ENCODE results near the gene COL24A1. TPM values are rescaled to one million over a fixed set of nuclear protein-coding genes. Genes with fewer than 3 reads are reported as not detected.

COL24A1 gene
- total and polyA plus RNA-seq, 5 donors from 2014 or later: 0.32 TPM; not detected in 4

GRCh38 chr1:85940656-85941306 is 215.8 kb downstream of the COL24A1 start:
- Mint-ChIP-seq H3K36me3 (no peaks in the 10 kb centered on the region), H3K27me3 (no peaks in the 10 kb centered on the region), H3K27ac (no peak overlapping the region), H3K4me1 (no peaks in the 10 kb centered on the region), H3K9me3 (peaks cover 0 to 5% (median 0%) of the 10 kb centered on the region in 7 donors), H3K4me3 (no peak overlapping the region)
- no peak overlapping the region for H3K27ac ChIP-seq (ENCODE audit: insufficient read depth, low read length, poor library complexity, severe bottlenecking)
- H3K4me1 ChIP-seq (ENCODE audit: control insufficient read depth, insufficient read depth, low read length, poor library complexity, severe bottlenecking): no peaks in the 10 kb centered on the region
- ATAC-seq (ENCODE audit: low read depth in 2 of 2): no peak
- no peaks in the 10 kb centered on the region for H3K9me3 ChIP-seq (ENCODE audit: control insufficient read depth in 2 of 2, low read length in 2 of 2)
- no peak overlapping the region for H3K4me3 ChIP-seq (ENCODE audit: low read depth, low read length)
- no peaks in the 10 kb centered on the region for H3K27me3 ChIP-seq (ENCODE audit: control insufficient read depth, insufficient read depth, low read length)
- DNase-seq: no peak
- no peaks in the 10 kb centered on the region for H3K36me3 ChIP-seq (ENCODE audit: control insufficient read depth, insufficient read depth, low read length)

GRCh38 chr1:85938829-85939228 is 217.7 kb downstream of the COL24A1 start:
- no peaks in the 10 kb centered on the region for H3K4me1 ChIP-seq (ENCODE audit: control insufficient read depth, insufficient read depth, low read length, poor library complexity, severe bottlenecking)
- H3K36me3 Mint-ChIP-seq: no peaks in the 10 kb centered on the region
- DNase-seq (no peak), ATAC-seq (ENCODE audit: low read depth in 2 of 2) (no peak)
- H3K9me3 ChIP-seq (ENCODE audit: control insufficient read depth in 2 of 2, low read length in 2 of 2): no peaks in the 10 kb centered on the region
- no peaks in the 10 kb centered on the region for H3K27me3 ChIP-seq (ENCODE audit: control insufficient read depth, insufficient read depth, low read length)
- H3K4me3 Mint-ChIP-seq: no peak overlapping the region
- no peak overlapping the region for H3K4me3 ChIP-seq (ENCODE audit: low read depth, low read length)
- peak overlapping the region in 1 of 3 donors; percentile 22 for H3K27ac Mint-ChIP-seq
- H3K27ac ChIP-seq (ENCODE audit: insufficient read depth, low read length, poor library complexity, severe bottlenecking): no peak overlapping the region
- no peaks in the 10 kb centered on the region for H3K4me1 Mint-ChIP-seq
- H3K27me3 Mint-ChIP-seq: no peaks in the 10 kb centered on the region
- H3K36me3 ChIP-seq (ENCODE audit: control insufficient read depth, insufficient read depth, low read length): no peaks in the 10 kb centered on the region
- peaks cover 0 to 5% (median 0%) of the 10 kb centered on the region in 7 donors for H3K9me3 Mint-ChIP-seq

GRCh38 chr1:85936470-85936869 is 220.1 kb downstream of the COL24A1 start:
- H3K4me1 Mint-ChIP-seq: no peaks in the 10 kb centered on the region
- H3K27ac ChIP-seq (ENCODE audit: insufficient read depth, low read length, poor library complexity, severe bottlenecking): no peak overlapping the region

GRCh38 chr1:85936057-85936456 is 220.5 kb downstream of the COL24A1 start:
- no peaks in the 10 kb centered on the region for H3K27me3 ChIP-seq (ENCODE audit: control insufficient read depth, insufficient read depth, low read length)
- Mint-ChIP-seq H3K27ac (no peak overlapping the region), H3K4me3 (no peak overlapping the region), H3K36me3 (no peaks in the 10 kb centered on the region), H3K9me3 (peaks cover 0 to 1% (median 0%) of the 10 kb centered on the region in 7 donors), H3K4me1 (no peaks in the 10 kb centered on the region), H3K27me3 (no peaks in the 10 kb centered on the region)
- no peaks in the 10 kb centered on the region for H3K36me3 ChIP-seq (ENCODE audit: control insufficient read depth, insufficient read depth, low read length)
- H3K4me3 ChIP-seq (ENCODE audit: low read depth, low read length): no peak overlapping the region
- H3K9me3 ChIP-seq (ENCODE audit: control insufficient read depth in 2 of 2, low read length in 2 of 2): no peaks in the 10 kb centered on the region
- DNase-seq: no peak
- H3K4me1 ChIP-seq (ENCODE audit: control insufficient read depth, insufficient read depth, low read length, poor library complexity, severe bottlenecking): no peaks in the 10 kb centered on the region
- no peak overlapping the region for H3K27ac ChIP-seq (ENCODE audit: insufficient read depth, low read length, poor library complexity, severe bottlenecking)
- ATAC-seq (ENCODE audit: low read depth in 2 of 2): no peak

More at GRCh38 chr1:85936470-85936869, 220.1 kb downstream of the COL24A1 start:
- no peak for DNase-seq
- H3K27me3 ChIP-seq (ENCODE audit: control insufficient read depth, insufficient read depth, low read length): no peaks in the 10 kb centered on the region
- H3K9me3 Mint-ChIP-seq: peaks cover 0 to 1% (median 0%) of the 10 kb centered on the region in 7 donors
- H3K27ac Mint-ChIP-seq: no peak overlapping the region
- no peaks in the 10 kb centered on the region for H3K36me3 Mint-ChIP-seq
- H3K27me3 Mint-ChIP-seq: no peaks in the 10 kb centered on the region
- no peaks in the 10 kb centered on the region for H3K4me1 ChIP-seq (ENCODE audit: control insufficient read depth, insufficient read depth, low read length, poor library complexity, severe bottlenecking)
- no peak overlapping the region for H3K4me3 ChIP-seq (ENCODE audit: low read depth, low read length)
- no peak for ATAC-seq (ENCODE audit: low read depth in 2 of 2)
- no peaks in the 10 kb centered on the region for H3K36me3 ChIP-seq (ENCODE audit: control insufficient read depth, insufficient read depth, low read length)
- H3K9me3 ChIP-seq (ENCODE audit: control insufficient read depth in 2 of 2, low read length in 2 of 2): no peaks in the 10 kb centered on the region
- H3K4me3 Mint-ChIP-seq: no peak overlapping the region

DNA sequence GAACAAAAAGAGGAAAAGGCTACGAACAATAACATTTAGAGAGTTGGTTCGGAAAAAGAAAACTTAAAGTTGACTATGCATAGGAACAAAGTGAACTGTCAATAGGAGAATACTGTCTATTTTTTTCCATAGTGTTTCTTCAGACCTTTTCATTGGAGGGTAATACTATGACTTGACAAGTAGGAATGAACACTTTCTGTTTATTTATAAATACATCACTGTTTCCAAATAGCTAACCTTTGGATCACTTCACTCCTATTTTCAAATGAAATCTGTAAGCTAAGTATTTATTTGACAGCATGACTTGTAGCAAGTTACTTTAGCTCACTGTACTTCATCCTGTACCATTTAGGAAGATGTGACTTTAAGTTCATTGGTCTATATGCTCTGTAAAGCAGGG is 221.3 kb downstream of the COL24A1 start:
- H3K27me3 ChIP-seq (ENCODE audit: control insufficient read depth, insufficient read depth, low read length): no peaks in the 10 kb centered on the region
- DNase-seq (no peak), ATAC-seq (ENCODE audit: low read depth in 2 of 2) (no peak)
- Mint-ChIP-seq H3K4me3 (no peak overlapping the region), H3K9me3 (peaks cover 0 to 1% (median 0%) of the 10 kb centered on the region in 7 donors), H3K4me1 (no peaks in the 10 kb centered on the region), H3K27ac (no peak overlapping the region), H3K27me3 (no peaks in the 10 kb centered on the region), H3K36me3 (no peaks in the 10 kb centered on the region)
- no peak overlapping the region for H3K27ac ChIP-seq (ENCODE audit: insufficient read depth, low read length, poor library complexity, severe bottlenecking)
- no peaks in the 10 kb centered on the region for H3K36me3 ChIP-seq (ENCODE audit: control insufficient read depth, insufficient read depth, low read length)
- no peaks in the 10 kb centered on the region for H3K4me1 ChIP-seq (ENCODE audit: control insufficient read depth, insufficient read depth, low read length, poor library complexity, severe bottlenecking)
- H3K4me3 ChIP-seq (ENCODE audit: low read depth, low read length): no peak overlapping the region
- no peaks in the 10 kb centered on the region for H3K9me3 ChIP-seq (ENCODE audit: control insufficient read depth in 2 of 2, low read length in 2 of 2)

GRCh38 chr1:85934516-85934915 is 222.1 kb downstream of the COL24A1 start:
- Histone ChIP-seq H3K9me3 (ENCODE audit: control insufficient read depth in 2 of 2, low read length in 2 of 2) (no peaks in the 10 kb centered on the region), H3K4me3 (ENCODE audit: low read depth, low read length) (no peak overlapping the region), H3K36me3 (ENCODE audit: control insufficient read depth, insufficient read depth, low read length) (no peaks in the 10 kb centered on the region), H3K27ac (ENCODE audit: insufficient read depth, low read length, poor library complexity, severe bottlenecking) (no peak overlapping the region), H3K4me1 (ENCODE audit: control insufficient read depth, insufficient read depth, low read length, poor library complexity, severe bottlenecking) (no peaks in the 10 kb centered on the region), H3K27me3 (ENCODE audit: control insufficient read depth, insufficient read depth, low read length) (no peaks in the 10 kb centered on the region)
- no peaks in the 10 kb centered on the region for H3K4me1 Mint-ChIP-seq
- ATAC-seq (ENCODE audit: low read depth in 2 of 2): no peak
- H3K27me3 Mint-ChIP-seq: no peaks in the 10 kb centered on the region
- no peak overlapping the region for H3K4me3 Mint-ChIP-seq
- H3K9me3 Mint-ChIP-seq: peaks cover 0 to 1% (median 0%) of the 10 kb centered on the region in 7 donors
- no peak for DNase-seq
- H3K36me3 Mint-ChIP-seq: no peaks in the 10 kb centered on the region
- no peak overlapping the region for H3K27ac Mint-ChIP-seq

DNA sequence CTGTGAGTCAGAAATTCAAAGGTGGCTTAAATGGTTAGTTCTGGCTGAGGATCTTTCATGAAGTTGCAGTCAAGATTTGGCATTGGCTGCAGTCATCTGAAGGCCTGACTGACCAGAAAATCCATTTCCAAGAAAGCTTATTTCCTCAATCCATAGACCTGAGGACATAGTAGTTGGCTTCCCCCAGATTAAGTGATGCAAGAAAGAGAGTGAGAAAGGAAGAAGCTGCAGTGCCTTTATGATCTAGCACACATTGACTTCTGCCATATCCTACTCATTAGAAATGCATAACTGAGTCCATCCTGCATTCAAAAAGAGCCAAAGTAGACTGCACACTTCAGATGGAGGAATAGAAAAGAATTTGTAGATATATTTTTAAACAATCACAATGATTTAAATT is 222.6 kb downstream of the COL24A1 start:
- ATAC-seq (ENCODE audit: low read depth in 2 of 2) (no peak), DNase-seq (no peak)
- Mint-ChIP-seq H3K4me1 (no peaks in the 10 kb centered on the region), H3K9me3 (peaks cover 0 to 1% (median 0%) of the 10 kb centered on the region in 7 donors), H3K36me3 (no peaks in the 10 kb centered on the region), H3K27me3 (no peaks in the 10 kb centered on the region), H3K27ac (no peak overlapping the region), H3K4me3 (no peak overlapping the region)
- Histone ChIP-seq H3K9me3 (ENCODE audit: control insufficient read depth in 2 of 2, low read length in 2 of 2) (no peaks in the 10 kb centered on the region), H3K4me1 (ENCODE audit: control insufficient read depth, insufficient read depth, low read length, poor library complexity, severe bottlenecking) (no peaks in the 10 kb centered on the region), H3K36me3 (ENCODE audit: control insufficient read depth, insufficient read depth, low read length) (no peaks in the 10 kb centered on the region), H3K27me3 (ENCODE audit: control insufficient read depth, insufficient read depth, low read length) (no peaks in the 10 kb centered on the region), H3K27ac (ENCODE audit: insufficient read depth, low read length, poor library complexity, severe bottlenecking) (no peak overlapping the region), H3K4me3 (ENCODE audit: low read depth, low read length) (no peak overlapping the region)

DNA sequence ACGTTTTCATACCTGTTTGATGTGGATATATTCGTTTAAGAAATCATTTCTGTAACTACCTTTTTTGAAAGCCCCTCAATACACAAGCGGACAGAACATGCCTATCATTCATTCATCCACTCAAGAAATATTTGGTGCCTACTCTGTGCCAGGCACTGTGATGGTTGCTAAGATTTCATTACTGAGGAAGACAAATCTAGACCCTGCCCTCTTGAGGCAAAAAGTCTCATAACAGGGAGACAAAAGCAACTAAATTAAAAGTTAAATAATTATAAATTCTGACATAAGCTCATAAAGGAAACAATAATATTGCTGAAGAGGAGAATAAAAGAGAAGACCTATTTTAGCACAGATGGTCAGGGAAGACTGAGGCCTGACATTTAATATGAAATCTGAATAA is 244.8 kb downstream of the COL24A1 start:
- no peak overlapping the region for H3K27ac ChIP-seq (ENCODE audit: insufficient read depth, low read length, poor library complexity, severe bottlenecking)
- Mint-ChIP-seq H3K9me3 (peaks cover 0 to 3% (median 0%) of the 10 kb centered on the region in 7 donors), H3K27me3 (no peaks in the 10 kb centered on the region), H3K36me3 (no peaks in the 10 kb centered on the region), H3K4me1 (no peaks in the 10 kb centered on the region), H3K27ac (no peak overlapping the region), H3K4me3 (no peak overlapping the region)
- no peaks in the 10 kb centered on the region for H3K4me1 ChIP-seq (ENCODE audit: control insufficient read depth, insufficient read depth, low read length, poor library complexity, severe bottlenecking)
- ATAC-seq (ENCODE audit: low read depth in 2 of 2) (no peak), DNase-seq (no peak)
- no peaks in the 10 kb centered on the region for H3K36me3 ChIP-seq (ENCODE audit: control insufficient read depth, insufficient read depth, low read length)
- H3K27me3 ChIP-seq (ENCODE audit: control insufficient read depth, insufficient read depth, low read length): no peaks in the 10 kb centered on the region
- H3K9me3 ChIP-seq (ENCODE audit: control insufficient read depth in 2 of 2, low read length in 2 of 2): no peaks in the 10 kb centered on the region
- H3K4me3 ChIP-seq (ENCODE audit: low read depth, low read length): no peak overlapping the region
